Measurements from ENCODE around the gene PPM1E. TPM values are rescaled to one million over a fixed set of nuclear protein-coding genes. Genes with fewer than 3 reads are reported as not detected.

The PPM1E gene
- total RNA-seq, result 0.30 TPM
- long read RNA-seq, partial matches to known transcripts, result 0 of 1 reads
- long read RNA-seq, other reads (novel, unspliced or antisense), result 1 of 1 reads

GRCh38 chr17:58755577-58756245, at the start of gene PPM1E:
TSS of gene PPM1E (plus strand) at chr17:58755854.
- DNase-seq, result peak; percentile 59
- Histone ChIP-seq H3K4me1 (peaks cover 18% of the 10 kb centered on the region), H3K36me3 (no peaks in the 10 kb centered on the region), H3K27me3 (ENCODE audit: low read depth) (peaks cover 50% of the 10 kb centered on the region), H3K4me3 (peak within 1 kb of the TSS; percentile 61), H3K9me3 (no peaks in the 10 kb centered on the region), H3K27ac (no peak within 1 kb of the TSS)
- intact Hi-C loops (cut with DNase I), result no loop called here
- TF ChIP-seq CTCF (IDR thresholded peaks at IDR 0.05), result no peak
- ATAC-seq, result peak; percentile 89 to 93

- intact Hi-C loops (cut with DNase I), result no loop called here
- Histone ChIP-seq H3K4me1 (no peaks in the 10 kb centered on the region), H3K27me3 (ENCODE audit: low read depth) (no peaks in the 10 kb centered on the region), H3K4me3 (no peak overlapping the region), H3K36me3 (peaks cover 20% of the 10 kb centered on the region), H3K27ac (no peak overlapping the region), H3K9me3 (no peaks in the 10 kb centered on the region)
- ATAC-seq, result no peak
- DNase-seq, result no peak
- TF ChIP-seq CTCF (IDR thresholded peaks at IDR 0.05), result no peak
Observed at GRCh38 chr17:58706351-58707140, 49.1 kb upstream of the PPM1E start.

DNA sequence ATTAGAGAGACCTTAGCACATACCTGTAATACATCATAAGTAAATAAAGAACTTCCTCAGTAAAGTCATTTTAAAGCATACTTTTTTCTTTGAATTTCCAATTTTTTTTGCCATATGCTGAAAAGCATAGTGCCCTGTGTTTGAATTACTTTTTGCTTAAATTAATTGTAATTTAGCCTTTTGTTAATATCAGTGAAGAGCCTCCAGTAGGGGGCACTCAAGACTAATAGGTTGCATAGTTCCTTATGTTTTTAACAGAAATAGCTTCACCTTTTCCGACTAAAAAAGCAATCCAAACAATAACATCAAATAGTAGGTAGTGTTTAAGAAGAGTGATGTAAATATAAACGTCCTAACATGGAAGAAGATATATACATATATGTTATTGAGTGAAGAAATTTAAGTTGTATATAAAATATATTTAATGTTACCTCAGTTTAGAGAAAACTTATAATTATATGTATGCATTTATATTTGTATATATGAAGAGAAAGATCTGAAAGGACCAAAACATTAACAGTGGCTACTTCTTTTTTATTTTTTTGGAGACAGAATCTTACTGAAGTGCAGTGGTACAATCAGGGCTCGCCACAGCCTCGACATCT, 44.6 kb upstream of the PPM1E start:
- no peak for ATAC-seq
- no peaks in the 10 kb centered on the region for H3K9me3 ChIP-seq
- no peak overlapping the region for H3K27ac ChIP-seq
- peak; percentile 77 for TF ChIP-seq CTCF (IDR thresholded peaks at IDR 0.05)
- no peaks in the 10 kb centered on the region for H3K4me1 ChIP-seq
- no peak for DNase-seq
- H3K27me3 ChIP-seq (ENCODE audit: low read depth), result no peaks in the 10 kb centered on the region
- peaks cover 11% of the 10 kb centered on the region for H3K36me3 ChIP-seq
- no peak overlapping the region for H3K4me3 ChIP-seq
- intact Hi-C loops (cut with DNase I), result loop anchor here (10.0 kb wide), 1 partner anchor 294 kb away; no protein-coding TSS in a partner anchor

- intact Hi-C loops (cut with DNase I), result no loop called here
- ATAC-seq (no peak), DNase-seq (no peak)
- TF ChIP-seq CTCF (IDR thresholded peaks at IDR 0.05), result no peak
- Histone ChIP-seq H3K9me3 (no peaks in the 10 kb centered on the region), H3K36me3 (peaks cover 48% of the 10 kb centered on the region), H3K4me1 (no peaks in the 10 kb centered on the region), H3K27me3 (ENCODE audit: low read depth) (no peaks in the 10 kb centered on the region), H3K4me3 (no peak overlapping the region), H3K27ac (no peak overlapping the region)
Observed at GRCh38 chr17:58722274-58722673, 33.4 kb upstream of the PPM1E start.

GRCh38 chr17:58722696-58723095, 33.0 kb upstream of the PPM1E start:
- Histone ChIP-seq H3K4me1 (no peaks in the 10 kb centered on the region), H3K9me3 (no peaks in the 10 kb centered on the region), H3K27me3 (ENCODE audit: low read depth) (no peaks in the 10 kb centered on the region), H3K27ac (no peak overlapping the region), H3K36me3 (peaks cover 48% of the 10 kb centered on the region), H3K4me3 (no peak overlapping the region)
- TF ChIP-seq CTCF (IDR thresholded peaks at IDR 0.05), result no peak
- ATAC-seq, result no peak
- DNase-seq, result no peak
- intact Hi-C loops (cut with DNase I), result no loop called here

Measured in lower lobe of right lung (tissue), 2 donors.